ENCODE measurements around the gene SPIRE2. TPM values are rescaled to one million over a fixed set of nuclear protein-coding genes. Genes with fewer than 3 reads are reported as not detected.
A peak's percentile ranks its signal among the peaks of the same experiment; 100 is the strongest.

The SPIRE2 gene
- total RNA-seq, 2 donors from 2014 or later: 51.7 to 80.5 TPM

- H3K9me3 ChIP-seq: no peaks in the 10 kb centered on the region
- no peak overlapping the region for H3K27ac ChIP-seq
- H3K9ac ChIP-seq (ENCODE audit: low read depth in 2 of 2, low read length in 2 of 2): no peak overlapping the region
- H3K4me3 ChIP-seq: no peak overlapping the region
- peaks cover 4% of the 10 kb centered on the region for H3K4me1 ChIP-seq
- peaks cover 6% of the 10 kb centered on the region for H3K36me3 ChIP-seq
- H3K27me3 ChIP-seq: no peaks in the 10 kb centered on the region
- intact Hi-C loops (cut with DNase I): no loop called here
- TF ChIP-seq CTCF (IDR thresholded peaks at IDR 0.05): no peak
- DNase-seq: no peak
These were observed 27.7 kb downstream of the SPIRE2 start for GRCh38 chr16:89855986-89856385.

- Histone ChIP-seq H3K9ac (ENCODE audit: low read depth in 2 of 2, low read length in 2 of 2) (no peak overlapping the region), H3K27me3 (no peaks in the 10 kb centered on the region), H3K27ac (no peak overlapping the region), H3K36me3 (peaks cover 6% of the 10 kb centered on the region), H3K9me3 (no peaks in the 10 kb centered on the region), H3K4me1 (peaks cover 8% of the 10 kb centered on the region), H3K4me3 (no peak overlapping the region)
- TF ChIP-seq CTCF (IDR thresholded peaks at IDR 0.05): no peak
- no peak for DNase-seq
- intact Hi-C loops (cut with DNase I): no loop called here
These were observed 30.8 kb downstream of the SPIRE2 start for GRCh38 chr16:89858973-89859614.

GRCh38 chr16:89859615-89860007 is 31.3 kb downstream of the SPIRE2 start:
- DNase-seq: no peak
- H3K9me3 ChIP-seq: no peaks in the 10 kb centered on the region
- H3K4me3 ChIP-seq: no peak overlapping the region
- peaks cover 8% of the 10 kb centered on the region for H3K4me1 ChIP-seq
- peaks cover 6% of the 10 kb centered on the region for H3K36me3 ChIP-seq
- intact Hi-C loops (cut with DNase I): loop anchor here (5.0 to 10.0 kb wide), 3 partner anchors 45 to 152 kb away; partner anchors contain the start of gene FANCA
- no peak overlapping the region for H3K9ac ChIP-seq (ENCODE audit: low read depth in 2 of 2, low read length in 2 of 2)
- no peak for TF ChIP-seq CTCF (IDR thresholded peaks at IDR 0.05)
- H3K27me3 ChIP-seq: no peaks in the 10 kb centered on the region
- H3K27ac ChIP-seq: no peak overlapping the region

GRCh38 chr16:89860747-89861304 is 32.6 kb downstream of the SPIRE2 start:
- intact Hi-C loops (cut with DNase I): loop anchor here (5.0 to 10.0 kb wide), 3 partner anchors 46 to 154 kb away; partner anchors contain the start of gene FANCA
- no peak overlapping the region for H3K9ac ChIP-seq (ENCODE audit: low read depth in 2 of 2, low read length in 2 of 2)

DNA sequence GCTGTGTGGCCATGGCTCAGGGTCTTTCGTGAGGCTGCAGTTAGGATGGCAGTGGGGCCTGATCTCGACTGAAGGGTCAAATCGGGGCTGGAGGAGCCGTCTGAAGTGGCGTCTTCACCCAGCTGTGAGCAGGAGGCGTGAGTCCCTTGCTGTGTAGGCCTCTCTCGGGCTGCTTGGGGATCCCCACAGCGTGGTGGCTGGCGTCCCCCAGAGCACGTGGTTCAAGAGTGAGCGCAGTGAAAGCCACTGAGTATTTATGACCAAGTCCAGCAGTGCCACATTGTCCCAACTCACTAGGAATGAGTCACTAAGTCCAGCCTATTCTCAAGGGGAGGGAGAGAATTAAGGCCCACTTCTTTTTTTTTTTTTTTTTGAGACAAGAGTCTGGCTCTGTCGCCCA is 33.4 kb downstream of the SPIRE2 start:
- no peaks in the 10 kb centered on the region for H3K27me3 ChIP-seq
- TF ChIP-seq CTCF (IDR thresholded peaks at IDR 0.05): no peak
- no peak overlapping the region for H3K9ac ChIP-seq (ENCODE audit: low read depth in 2 of 2, low read length in 2 of 2)
- no peaks in the 10 kb centered on the region for H3K9me3 ChIP-seq
- no peaks in the 10 kb centered on the region for H3K36me3 ChIP-seq
- no peak overlapping the region for H3K27ac ChIP-seq
- no peak for DNase-seq
- no peak overlapping the region for H3K4me3 ChIP-seq
- intact Hi-C loops (cut with DNase I): loop anchor here (5.0 to 10.0 kb wide), 3 partner anchors 47 to 154 kb away; partner anchors contain the start of gene FANCA
- H3K4me1 ChIP-seq: peaks cover 8% of the 10 kb centered on the region

More at GRCh38 chr16:89860747-89861304, 32.6 kb downstream of the SPIRE2 start:
- Histone ChIP-seq H3K36me3 (no peaks in the 10 kb centered on the region), H3K27me3 (no peaks in the 10 kb centered on the region), H3K4me3 (no peak overlapping the region), H3K4me1 (peaks cover 8% of the 10 kb centered on the region), H3K27ac (no peak overlapping the region), H3K9me3 (no peaks in the 10 kb centered on the region)
- DNase-seq: peak; percentile 65
- TF ChIP-seq CTCF (IDR thresholded peaks at IDR 0.05): peak; percentile 78
